Heart left ventricle (tissue), 13 donors: ENCODE results near the gene FYN.

Experiments
- CTCF ChIP-seq, 12 donors: fragments of 200-600 bp; sonication (generic) in 4 of 12; IDR thresholded peaks; one replicate each; pipeline versions ENCODE4 v1.5.0 to v1.8.0; 2018 to 2022; ENCODE audit warnings: antibody characterized with exemption in 12 of 12, mild to moderate bottlenecking in 5 of 12
- POLR2A ChIP-seq, 2 donors: fragments of 450-650 bp; IDR thresholded peaks; one replicate each; pipeline ENCODE4 v1.6.1; 2017; ENCODE audit warnings: antibody characterized with exemption in 2 of 2, mild to moderate bottlenecking in 2 of 2, moderate library complexity in 2 of 2
- donor health status: ischemic (EF 13 %, LVEDD 7.1; RV severe dilation, severe dysfunction).
- donor health status: DM: no; HTN: yes; CAD: no.
- donor health status: DM: no; HTN: no; CAD: no.
- donor health status: ischemic (EF 25% LVEDD 6.9; RV normal size, moderate dysfunction).
- donor health status: ischemic (EF 25% LVEDD 5.7; RV mildly dilated, moderate dysfunction).
- donor health status: ischemic (EF 35%, LVEDD 5.7; RV mildly dilated, moderate dysfunction).
- donor health status: nonischemic (EF 11% LVEDD 7.7; RV severe dilation, severe dysfunction).
- donor health status: DM: yes; HTN: yes; CAD: no.
- donor health status: PGD.
- donor health status: ischemic (EF 29% LVEDD 5.4; RV normal size, mild dysfunction).
- donor health status: nonischemic (EF 23%, LVEDD 6.1; RV moderate dilation, normal function).

GRCh38 chr6:111771094-111771432, 102.2 kb downstream of the FYN start:
- TF ChIP-seq CTCF (IDR thresholded peaks at IDR 0.05), result no peak
- no peak for TF ChIP-seq POLR2A (IDR thresholded peaks at IDR 0.05)
